Mesodermal cell (in vitro differentiated cells): ENCODE measurements around the gene NHSL1.

Experiments
- H3K27ac ChIP-seq: 2 replicates; pipeline ENCODE4 v1.7.0; 2013; ENCODE audit warnings: mild to moderate bottlenecking, low read depth, low read length, moderate library complexity; ENCODE audit not compliant: severe bottlenecking
- H3K36me3 ChIP-seq: 2 replicates; pipeline ENCODE4 v1.7.1; 2013; ENCODE audit warnings: mild to moderate bottlenecking, low read length, moderate library complexity; ENCODE audit not compliant: control insufficient read depth, insufficient read depth
- H3K4me1 ChIP-seq: one replicate; pipeline ENCODE4 v1.7.1; 2013; ENCODE audit warnings: mild to moderate bottlenecking, low read length; ENCODE audit not compliant: insufficient read depth, control insufficient read depth, poor library complexity, severe bottlenecking
- H3K4me3 ChIP-seq: 2 replicates; pipeline ENCODE4 v1.7.0; 2013; ENCODE audit warnings: low read length, control low read depth, mild to moderate bottlenecking; ENCODE audit not compliant: insufficient read depth, poor library complexity, severe bottlenecking; ENCODE audit errors: extremely low read depth
- H3K9me3 ChIP-seq: 2 replicates; pipeline ENCODE4 v1.7.1; 2013; ENCODE audit warnings: mild to moderate bottlenecking, low read length, moderate library complexity; ENCODE audit not compliant: control insufficient read depth
- WGBS, 2 experiments: methylation state at CpG; one replicate each; pipeline ENCODE4 v1.1.5; 2013; ENCODE audit warnings: missing lambda C conversion rate in 2 of 2; ENCODE audit not compliant: insufficient coverage in 2 of 2; 5-methylcytosine and 5-hydroxymethylcytosine counted together

The NHSL1 gene

GRCh38 chr6:138523347-138524210 lies 24.3 kb upstream of the NHSL1 start:
- peaks cover 4% of the 10 kb centered on the region for H3K36me3 ChIP-seq
- peaks cover 19% of the 10 kb centered on the region for H3K4me1 ChIP-seq
- H3K9me3 ChIP-seq = no peaks in the 10 kb centered on the region
- no peak overlapping the region for H3K27ac ChIP-seq
- no peak overlapping the region for H3K4me3 ChIP-seq
- 89 to 91% methylated on average over 4 to 5 of the region's 7 CpGs for WGBS, 2 experiments

GRCh38 chr6:138522611-138523010 lies 23.3 kb upstream of the NHSL1 start:
- Histone ChIP-seq H3K4me3 (no peak overlapping the region), H3K4me1 (peaks cover 12% of the 10 kb centered on the region), H3K27ac (no peak overlapping the region), H3K9me3 (peaks cover 7% of the 10 kb centered on the region), H3K36me3 (peaks cover 9% of the 10 kb centered on the region)
- WGBS, 2 experiments = 88 to 92% methylated on average over 3 of the region's 4 CpGs

DNA sequence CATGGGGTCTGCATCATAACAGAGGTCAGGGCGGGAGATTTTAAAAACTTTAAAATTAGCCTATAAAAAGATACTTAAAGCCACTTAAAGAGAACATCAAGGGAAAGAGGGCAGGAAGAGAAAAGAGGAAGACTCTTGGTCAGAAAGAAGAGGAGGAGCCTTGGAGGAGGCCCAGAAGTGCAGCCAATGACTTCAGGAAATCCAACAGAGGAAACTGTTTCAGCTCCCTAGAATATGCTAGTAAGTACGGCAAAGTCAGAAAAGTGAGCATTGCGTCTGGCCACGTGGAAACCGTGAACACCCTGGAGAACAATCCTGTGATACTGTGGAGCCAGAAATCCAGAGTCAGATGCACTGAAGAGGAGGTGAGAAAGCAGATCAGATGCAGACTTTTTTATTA lies 22.5 kb upstream of the NHSL1 start:
- Histone ChIP-seq H3K36me3 (peaks cover 12% of the 10 kb centered on the region), H3K9me3 (peaks cover 7% of the 10 kb centered on the region), H3K4me1 (peaks cover 5% of the 10 kb centered on the region), H3K27ac (no peak overlapping the region), H3K4me3 (no peak overlapping the region)
- 98% methylated on average over 4 of the region's 5 CpGs for WGBS, 2 experiments

- Histone ChIP-seq H3K36me3 (peaks cover 12% of the 10 kb centered on the region), H3K9me3 (peaks cover 7% of the 10 kb centered on the region), H3K27ac (no peak overlapping the region), H3K4me1 (no peaks in the 10 kb centered on the region), H3K4me3 (no peak overlapping the region)
- 76 to 80% methylated on average over 1 to 2 of the region's 3 CpGs for WGBS, 2 experiments
Observed at GRCh38 chr6:138520463-138520862, 21.2 kb upstream of the NHSL1 start.

DNA sequence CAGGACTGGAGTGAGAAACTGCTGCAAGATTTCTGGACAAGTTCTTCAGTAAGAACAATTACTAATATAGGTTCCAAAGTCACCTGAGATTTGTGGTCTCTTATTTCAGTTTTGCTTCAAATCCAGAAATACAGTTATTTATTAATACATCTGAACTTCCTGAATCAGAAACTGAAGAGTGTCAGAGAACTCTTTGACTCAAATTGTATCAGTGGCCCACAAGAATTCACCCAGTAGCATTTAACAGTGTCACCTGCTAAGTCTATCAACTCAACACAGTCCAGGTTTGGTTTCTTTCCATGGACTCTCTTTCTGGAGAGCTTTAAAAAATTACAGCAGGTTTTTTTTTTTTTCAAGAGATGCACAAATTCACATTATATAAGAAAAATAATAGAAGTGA lies 18.8 kb upstream of the NHSL1 start:
- no peak overlapping the region for H3K4me3 ChIP-seq
- H3K9me3 ChIP-seq = peaks cover 7% of the 10 kb centered on the region
- no peaks in the 10 kb centered on the region for H3K4me1 ChIP-seq

DNA sequence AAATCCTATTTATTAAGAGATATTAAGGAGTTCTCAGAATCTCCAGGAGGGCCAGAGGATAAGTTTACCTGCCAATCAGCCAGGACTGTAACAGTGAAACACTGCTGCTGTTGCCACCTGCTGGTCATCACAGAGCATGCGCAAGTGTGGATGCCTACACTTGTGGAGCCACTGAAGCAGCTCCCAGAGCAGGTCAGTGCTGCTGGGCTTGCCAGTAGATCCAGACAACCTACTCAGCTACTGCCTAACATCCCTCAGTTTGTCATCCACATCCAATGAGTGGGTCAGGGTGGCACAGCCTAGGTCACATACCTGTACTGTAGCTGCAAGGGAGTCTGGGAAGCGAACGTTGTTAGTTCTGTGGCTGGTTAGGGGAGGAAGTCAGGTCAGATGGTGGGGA lies 18.3 kb upstream of the NHSL1 start:
- no peak overlapping the region for H3K4me3 ChIP-seq
- peaks cover 3% of the 10 kb centered on the region for H3K4me1 ChIP-seq
- WGBS, 2 experiments = 87 to 100% methylated on average over 1 to 3 of the region's 3 CpGs
- no peak overlapping the region for H3K27ac ChIP-seq
- peaks cover 7% of the 10 kb centered on the region for H3K9me3 ChIP-seq
- H3K36me3 ChIP-seq = peaks cover 12% of the 10 kb centered on the region

More for the DNA sequence above, 18.8 kb upstream of the NHSL1 start:
- no peak overlapping the region for H3K27ac ChIP-seq
- peaks cover 12% of the 10 kb centered on the region for H3K36me3 ChIP-seq

DNA sequence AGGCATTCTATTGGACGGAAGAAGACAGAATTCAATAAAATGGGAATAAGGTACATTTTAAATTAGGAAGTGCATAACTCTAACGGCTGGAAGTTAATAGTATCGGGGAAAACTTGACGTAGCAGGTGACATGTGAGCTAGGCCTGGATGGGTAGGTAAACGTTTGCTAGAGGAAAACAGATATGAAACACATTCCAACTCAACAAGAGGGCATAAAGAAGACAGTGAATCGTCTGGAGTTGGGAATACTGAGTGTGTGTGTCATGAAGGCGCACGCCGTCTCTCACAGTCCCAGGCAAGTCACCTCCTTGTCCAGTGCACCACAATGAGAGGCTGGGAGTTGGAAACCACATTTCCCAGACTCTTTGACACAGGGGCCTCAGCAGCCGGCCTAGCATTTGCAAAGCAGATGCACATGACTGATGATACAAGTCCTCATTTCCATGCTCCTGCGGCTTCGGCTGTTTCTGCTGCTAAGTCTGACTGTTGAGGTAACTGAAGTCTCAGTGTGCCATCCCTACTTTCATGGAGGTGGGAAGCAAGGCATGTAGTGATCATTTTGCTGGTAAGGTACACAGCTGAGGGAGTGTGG lies 16.5 kb upstream of the NHSL1 start:
- peaks cover 5% of the 10 kb centered on the region for H3K4me1 ChIP-seq

GRCh38 chr6:138514860-138515540 lies 15.7 kb upstream of the NHSL1 start:
- Histone ChIP-seq H3K4me3 (no peak overlapping the region), H3K4me1 (peaks cover 5% of the 10 kb centered on the region), H3K27ac (no peak overlapping the region), H3K36me3 (peaks cover 8% of the 10 kb centered on the region), H3K9me3 (peaks cover 7% of the 10 kb centered on the region)
- 64 to 92% methylated on average over 3 to 4 of the region's 9 CpGs for WGBS, 2 experiments

More for the DNA sequence above, 16.5 kb upstream of the NHSL1 start:
- Histone ChIP-seq H3K9me3 (peaks cover 7% of the 10 kb centered on the region), H3K27ac (no peak overlapping the region), H3K36me3 (peaks cover 8% of the 10 kb centered on the region), H3K4me3 (no peak overlapping the region)
- 93 to 94% methylated on average over 8 to 11 of the region's 12 CpGs for WGBS, 2 experiments

DNA sequence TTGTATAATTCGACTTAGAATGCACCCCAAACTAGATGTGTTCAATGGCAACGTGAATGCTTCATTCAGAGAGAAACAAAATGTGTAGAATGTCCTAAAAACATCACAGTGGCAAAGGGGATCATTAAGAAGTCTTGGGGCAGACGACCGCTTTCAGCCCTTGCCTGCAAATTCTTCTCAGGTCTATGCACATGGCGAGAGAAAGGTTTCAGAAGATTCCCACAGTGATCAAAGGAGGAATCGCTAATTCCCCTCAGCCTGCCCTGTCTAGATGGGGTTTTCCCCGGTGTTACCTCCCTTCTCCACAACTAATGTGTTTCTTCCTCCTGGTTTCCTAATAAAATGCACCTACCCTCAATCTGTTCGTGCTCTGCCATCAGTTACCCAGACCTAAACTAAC lies 13.3 kb upstream of the NHSL1 start:
- H3K4me3 ChIP-seq = no peak overlapping the region
- H3K27ac ChIP-seq = no peak overlapping the region
- WGBS, 2 experiments = 35 to 45% methylated on average over 6 to 8 of the region's 8 CpGs
- H3K36me3 ChIP-seq = peaks cover 3% of the 10 kb centered on the region
- peaks cover 5% of the 10 kb centered on the region for H3K4me1 ChIP-seq
- H3K9me3 ChIP-seq = peaks cover under 1% of the 10 kb centered on the region

DNA sequence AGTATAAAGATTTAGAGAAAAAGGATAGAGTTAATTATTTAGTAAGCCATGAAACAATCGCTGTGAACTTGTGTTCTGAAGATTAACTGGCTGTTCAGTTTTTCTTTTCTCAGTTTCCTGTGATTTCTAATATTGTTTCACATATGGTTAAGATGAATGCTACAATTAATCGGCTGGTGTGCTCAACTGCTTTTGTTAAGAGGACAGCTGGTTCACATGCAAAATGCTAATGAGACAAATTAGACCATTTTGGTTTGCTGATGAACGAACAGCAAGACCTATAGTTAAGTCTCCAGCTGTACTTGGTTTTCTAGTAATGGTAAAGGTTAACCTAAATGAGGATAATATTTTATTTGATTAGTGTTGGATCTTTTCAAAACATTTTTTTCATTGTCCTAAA lies 10.8 kb upstream of the NHSL1 start:
- WGBS, 2 experiments = 74 to 100% methylated on average over 1 to 3 of the region's 3 CpGs
- H3K27ac ChIP-seq = no peak overlapping the region
- no peaks in the 10 kb centered on the region for H3K36me3 ChIP-seq
- H3K4me3 ChIP-seq = no peak overlapping the region
- no peaks in the 10 kb centered on the region for H3K9me3 ChIP-seq
- H3K4me1 ChIP-seq = peaks cover 5% of the 10 kb centered on the region
